IMR-90 (cell line): ENCODE results near the gene INAFM1. TPM values are rescaled to one million over a fixed set of nuclear protein-coding genes. Genes with fewer than 3 reads are reported as not detected.
A peak's percentile ranks its signal among the peaks of the same experiment; 100 is the strongest.

Source experiments
- ATAC-seq: fragments of 200-7000 bp; cut with Tn5 transposase; 2 replicates; pipeline ENCODE4 v1.9.1; 2020; ENCODE audit warnings: low read depth, mild to moderate bottlenecking, moderate library complexity
- BruUV-seq: library from RNA; stranded (reverse); fragments of 400-500 nt; replicated peaks from 2 replicates; lab custom pipeline; 2021; lab: Mats Ljungman, UMichigan
- CTCF ChIA-PET: fragments of 300-600 bp; formaldehyde crosslinking; extraction: SDS; loops from one replicate; lab custom pipeline; 2021; ENCODE audit warnings: antibody characterized with exemption; lab: Yijun Ruan, JAX
- POLR2A ChIA-PET: fragments of 300-600 bp; sonication (Branson Sonifier 250); formaldehyde crosslinking; loops from one replicate; lab custom pipeline; 2022; ENCODE audit warnings: antibody characterized with exemption; ENCODE audit not compliant: unreplicated experiment; lab: Charles Lee
- DNase-seq: peaks from one replicate; pipeline ENCODE4 v3.0.0; 2013
- H2AFZ ChIP-seq: replicated peaks from 2 replicates; pipeline ENCODE3; 2013; ENCODE audit warnings: low read length, mild to moderate bottlenecking; ENCODE audit not compliant: poor library complexity
- H2AK5ac ChIP-seq: 2 replicates; pipeline ENCODE4 v1.6.1; 2013; ENCODE audit warnings: low read depth, low read length, inconsistent platforms
- H2AK9ac ChIP-seq: replicated peaks from 2 replicates; pipeline ENCODE3; 2013; ENCODE audit warnings: mild to moderate bottlenecking, low read depth, low read length, moderate library complexity; ENCODE audit not compliant: poor library complexity
- H2BK120ac ChIP-seq: 2 replicates; pipeline ENCODE4 v1.6.1; 2013; ENCODE audit warnings: low read depth, low read length, inconsistent platforms
- H2BK15ac ChIP-seq: 3 replicates; pipeline ENCODE4 v1.6.1; 2013; ENCODE audit warnings: low read depth, low read length, inconsistent platforms
- H2BK20ac ChIP-seq: 2 replicates; pipeline ENCODE4 v1.6.1; 2013; ENCODE audit warnings: low read depth, mild to moderate bottlenecking, inconsistent platforms, low read length, moderate library complexity
- H2BK5ac ChIP-seq: 2 replicates; pipeline ENCODE4 v1.6.1; 2013; ENCODE audit warnings: mild to moderate bottlenecking, low read depth, low read length, inconsistent platforms; ENCODE audit not compliant: poor library complexity, severe bottlenecking
- H3K14ac ChIP-seq: replicated peaks from 2 replicates; pipeline ENCODE4 v1.6.1; 2013; ENCODE audit warnings: low read depth, low read length, inconsistent platforms
- H3K18ac ChIP-seq: 2 replicates; pipeline ENCODE4 v1.6.1; 2013; ENCODE audit warnings: low read depth, low read length, control low read depth
- H3K23ac ChIP-seq: 2 replicates; pipeline ENCODE4 v1.6.1; 2013; ENCODE audit warnings: low read depth, low read length, inconsistent platforms
- H3K27ac ChIP-seq: 2 replicates; pipeline ENCODE4 v1.5.1; 2013; ENCODE audit warnings: mild to moderate bottlenecking, control low read depth, low read length; ENCODE audit not compliant: insufficient read depth
- H3K27me3 ChIP-seq: 2 replicates; pipeline ENCODE4 v1.6.1; 2013; ENCODE audit warnings: low read length; ENCODE audit not compliant: control insufficient read depth, insufficient read depth
- H3K36me3 ChIP-seq: 2 replicates; pipeline ENCODE4 v1.6.1; 2013; ENCODE audit warnings: low read length, mixed read lengths; ENCODE audit not compliant: control insufficient read depth, insufficient read depth
- H3K4ac ChIP-seq: 2 replicates; pipeline ENCODE4 v1.6.1; 2013; ENCODE audit warnings: low read depth, low read length, inconsistent platforms
- H3K4me1 ChIP-seq: 2 replicates; pipeline ENCODE4 v1.6.1; 2013; ENCODE audit warnings: low read length, mixed read lengths; ENCODE audit not compliant: control insufficient read depth, insufficient read depth
- H3K4me2 ChIP-seq: 2 replicates; pipeline ENCODE4 v1.6.1; 2013; ENCODE audit warnings: low read depth, mild to moderate bottlenecking, control low read depth, low read length, moderate library complexity
- H3K4me3 ChIP-seq: 2 replicates; pipeline ENCODE4 v1.5.1; 2013; ENCODE audit warnings: low read depth, mild to moderate bottlenecking, control low read depth, low read length, moderate library complexity; ENCODE audit not compliant: insufficient read depth
- H3K56ac ChIP-seq: 2 replicates; pipeline ENCODE4 v1.6.1; 2013; ENCODE audit warnings: low read length, inconsistent platforms; ENCODE audit not compliant: insufficient read depth; ENCODE audit errors: extremely low read depth
- H3K79me1 ChIP-seq, 2 experiments: 2 replicates each; pipeline ENCODE4 v1.6.1; 2013; ENCODE audit warnings: low read length in 2 of 2, inconsistent platforms in 1 of 2, low read depth in 1 of 2
- H3K9ac ChIP-seq: 2 replicates; pipeline ENCODE4 v1.6.1; 2013; ENCODE audit warnings: low read depth, low read length, control low read depth
- H3K9me1 ChIP-seq: 2 replicates; pipeline ENCODE4 v1.6.1; 2013; ENCODE audit warnings: low read length, inconsistent platforms; ENCODE audit not compliant: insufficient read depth
- H3K9me3 ChIP-seq: 2 replicates; pipeline ENCODE4 v1.6.1; 2013; ENCODE audit warnings: low read length; ENCODE audit not compliant: control insufficient read depth, insufficient read depth
- H4K20me1 ChIP-seq: 2 replicates; pipeline ENCODE4 v1.6.1; 2013; ENCODE audit warnings: low read length, inconsistent platforms; ENCODE audit not compliant: insufficient read depth
- H4K5ac ChIP-seq: 2 replicates; pipeline ENCODE4 v1.6.1; 2013; ENCODE audit warnings: mild to moderate bottlenecking, low read depth, low read length, control low read depth
- H4K8ac ChIP-seq, 2 experiments: 2 replicates each; pipeline ENCODE4 v1.6.1; 2013; ENCODE audit warnings: low read depth in 2 of 2, low read length in 2 of 2, control low read depth in 1 of 2, inconsistent platforms in 1 of 2
- H4K91ac ChIP-seq: 2 replicates; pipeline ENCODE4 v1.6.1; 2013; ENCODE audit warnings: low read depth, low read length, inconsistent platforms; ENCODE audit not compliant: insufficient read depth
- BHLHE40 ChIP-seq: fragments of 150-350 bp; IDR thresholded peaks from 2 replicates; pipeline ENCODE4 v1.6.1; 2016; ENCODE audit warnings: mild to moderate bottlenecking, low read depth, low read length
- CEBPB ChIP-seq: IDR thresholded peaks from 2 replicates; pipeline ENCODE4 v1.6.1; 2012; ENCODE audit warnings: low read depth, low read length, improper control_type of control experiment
- CTCF ChIP-seq: conservative IDR thresholded peaks from 2 replicates; pipeline ENCODE4 v1.5.1; 2012; ENCODE audit warnings: mild to moderate bottlenecking, low read depth, low read length, improper control_type of control experiment
- FOS ChIP-seq: fragments of 150-350 bp; IDR thresholded peaks from 2 replicates; pipeline ENCODE4 v1.6.1; 2016; ENCODE audit warnings: low read depth, low read length
- MAFK ChIP-seq: IDR thresholded peaks from 2 replicates; pipeline ENCODE4 v1.6.1; 2012; ENCODE audit warnings: low read depth, low read length, improper control_type of control experiment
- MAZ ChIP-seq: IDR thresholded peaks from 2 replicates; pipeline ENCODE4 v1.6.1; 2012; ENCODE audit warnings: low read depth, mild to moderate bottlenecking, low read length, improper control_type of control experiment, moderate library complexity, borderline replicate concordance
- MXI1 ChIP-seq: IDR thresholded peaks from 2 replicates; pipeline ENCODE4 v1.6.1; 2012; ENCODE audit warnings: low read depth, mild to moderate bottlenecking, low read length, moderate library complexity, borderline replicate concordance
- NFE2L2 ChIP-seq: fragments of 150-350 bp; IDR thresholded peaks from 2 replicates; pipeline ENCODE4 v1.6.1; 2016; ENCODE audit warnings: low read depth, mild to moderate bottlenecking, low read length
- POLR2A ChIP-seq: IDR thresholded peaks from 2 replicates; pipeline ENCODE4 v1.6.1; 2012; ENCODE audit warnings: mild to moderate bottlenecking, low read depth, low read length
- RAD21 ChIP-seq: IDR thresholded peaks from 2 replicates; pipeline ENCODE4 v1.6.1; 2012; ENCODE audit warnings: low read length, improper control_type of control experiment
- RCOR1 ChIP-seq: IDR thresholded peaks from 2 replicates; pipeline ENCODE4 v1.6.1; 2012; ENCODE audit warnings: mild to moderate bottlenecking, low read length, improper control_type of control experiment; ENCODE audit not compliant: insufficient replicate concordance
- RFX5 ChIP-seq: IDR thresholded peaks from 2 replicates; pipeline ENCODE4 v1.8.0; 2012; ENCODE audit warnings: low read depth, mild to moderate bottlenecking, low read length, moderate library complexity
- USF2 ChIP-seq: fragments of 150-350 bp; IDR thresholded peaks from 2 replicates; pipeline ENCODE4 v1.6.1; 2017; ENCODE audit warnings: mild to moderate bottlenecking, antibody characterized with exemption, low read length, low read depth
- WGBS, 2 experiments: methylation state at CpG; one replicate each; pipeline versions ENCODE4 v1.1.5 to v1.1.7; 2013; ENCODE audit warnings: missing lambda C conversion rate in 2 of 2; ENCODE audit not compliant: insufficient read length in 1 of 2; ENCODE audit errors: extremely low coverage in 2 of 2; 5-methylcytosine and 5-hydroxymethylcytosine counted together
- dilution Hi-C: fragments of 300-500 bp; cut with HindIII; formaldehyde crosslinking; loops from one replicate; pipeline ENCODE4 v1.14.3; 2018; ENCODE audit warnings: low sequenced_read_pairs; ENCODE audit not compliant: unreplicated experiment
- in situ Hi-C: fragments of 300-500 bp; cut with MboI; formaldehyde crosslinking; loops from 3 replicates; pipeline ENCODE4 v1.14.3; 2019; ENCODE audit warnings: low sequenced_read_pairs, inconsistent platforms, mixed read lengths
- intact Hi-C: fragments of 100-400 bp; cut with micrococcal nuclease; formaldehyde crosslinking; loops from 2 replicates; pipeline ENCODE4 v1.10.0; 2022
- polyA plus RNA-seq, 3 experiments: library from polyadenylated mRNA; depleted of rRNA; stranded (reverse); fragments of >200 nt; gene quantifications; 2 replicates each; pipeline ENCODE4 v1.2.3, GENCODE V29; 2012; ENCODE audit warnings: low replicate concordance in 1 of 3
- total RNA-seq: library from RNA; depleted of rRNA; stranded (reverse); fragments of >200 nt; gene quantifications from 2 replicates; pipeline ENCODE4 v1.2.3, GENCODE V29; 2012

Gene INAFM1
- total and polyA plus RNA-seq, 2 of the 4 experiments (the other 2 are of a cell fraction) = 0.36 to 7.8 TPM

GRCh38 chr19:47315125-47315821 is 40.6 kb downstream of the INAFM1 start:
- Histone ChIP-seq H4K5ac (no peak overlapping the region), H3K9ac (no peak overlapping the region), H2AFZ (peak overlapping the region; percentile 55), H3K79me1 (no peaks in the 10 kb centered on the region), H3K4me3 (no peak overlapping the region), H3K27ac (peak overlapping the region; percentile 2; the same call in 1 of the 2 replicates), H2BK5ac (peak overlapping the region; percentile 42), H3K56ac (no peak overlapping the region), H3K23ac (no peak overlapping the region), H3K4me1 (0 out of 2 replicates have a peak, but pooled peaks cover 2% of the 10 kb centered on the region), H3K14ac (no peak overlapping the region), H4K8ac (peak overlapping the region in 1 of 2 experiments; percentile 7; a peak in 1 of 4 replicates), H4K91ac (no peak overlapping the region; the same call in 1 of the 2 replicates), H4K20me1 (no peaks in the 10 kb centered on the region), H3K9me3 (no peaks in the 10 kb centered on the region), H3K4me2 (peak overlapping the region; percentile 31; the same call in 1 of the 2 replicates), H3K4ac (peak overlapping the region; percentile 20; the same call in 1 of the 2 replicates), H3K27me3 (no peaks in the 10 kb centered on the region), H2BK120ac (peak overlapping the region; percentile 59), H2AK9ac (no peak overlapping the region), H3K9me1 (0 out of 2 replicates have a peak, but pooled peaks cover 4% of the 10 kb centered on the region), H2AK5ac (no peak overlapping the region), H2BK20ac (peak overlapping the region; percentile 58; the same call in 1 of the 2 replicates), H3K36me3 (no peaks in the 10 kb centered on the region), H2BK15ac (peak overlapping the region; percentile 22; the same call in 1 of the 3 replicates), H3K18ac (no peak overlapping the region; the same call in 1 of the 2 replicates)
- intact Hi-C loops = no loop called here
- ChIA-PET CTCF (no interaction called here), POLR2A (no interaction called here)
- DNase-seq = peak; percentile 97
- in situ Hi-C loops = no loop called here
- peak; percentile 98 for ATAC-seq
- no TSS peak for BruUV-seq
- 35% methylated on average over 6 of the region's 12 CpGs; no CpG with 5 or more reads in 1 of the 2 experiments for WGBS, 2 experiments
- dilution Hi-C loops = no loop called here
- TF ChIP-seq BHLHE40 (0 out of 2 replicates have a peak, but pooled peaks have one; percentile 26), RAD21 (no peak), POLR2A (no peak), USF2 (peak; percentile 70), CTCF (no peak), FOS (peak; percentile 87), CEBPB (peak; percentile 99), NFE2L2 (peak; percentile 64; the same call in 1 of the 2 replicates), RFX5 (no peak), RCOR1 (peak; percentile 60), MAFK (peak; percentile 55), MXI1 (no peak), MAZ (peak; percentile 93)
